Activated T-helper 9 cell treated with anti-CD3 and anti-CD28 coated beads, Interleukin-2, amount 50 U/mL, for 16 hours (primary cell): ENCODE results near the gene CDH15.
"Not testable (repeated sequence)": the region's sequence is repeated elsewhere in the genome, so short reads cannot be mapped to it uniquely, and the experiment has no call there.

ENCODE experiments used
- DNase-seq: peaks from one replicate; pipeline ENCODE4 v3.0.0-alpha.2; 2020; ENCODE audit warnings: low read depth

Gene CDH15

DNA sequence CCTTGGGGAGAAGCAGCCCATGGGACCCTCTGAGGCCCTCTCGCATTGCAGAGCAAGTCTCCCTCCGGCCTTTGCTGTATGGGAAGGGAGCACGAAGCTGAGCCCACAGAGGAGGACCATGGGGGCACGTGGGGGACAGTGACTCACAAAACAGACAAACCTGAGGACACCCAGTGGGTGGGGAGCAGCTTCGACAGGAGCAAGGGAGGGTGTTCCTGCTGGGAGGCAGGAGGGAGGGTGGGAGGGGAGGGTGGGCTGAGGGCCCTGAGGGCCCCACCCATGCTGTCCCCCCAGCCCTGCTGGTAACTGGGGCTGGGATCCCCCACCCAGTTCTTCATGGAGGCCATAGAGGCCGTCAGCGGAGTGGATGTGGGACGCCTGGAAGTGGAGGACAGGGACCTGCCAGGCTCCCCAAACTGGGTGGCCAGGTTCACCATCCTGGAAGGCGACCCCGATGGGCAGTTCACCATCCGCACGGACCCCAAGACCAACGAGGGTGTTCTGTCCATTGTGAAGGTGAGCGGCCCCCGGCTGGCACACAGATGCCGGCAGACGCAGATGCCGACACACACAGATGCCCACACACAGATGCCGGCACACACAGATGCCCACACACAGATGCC is 16.3 kb downstream of the CDH15 start:
- DNase-seq, result no peak

DNA sequence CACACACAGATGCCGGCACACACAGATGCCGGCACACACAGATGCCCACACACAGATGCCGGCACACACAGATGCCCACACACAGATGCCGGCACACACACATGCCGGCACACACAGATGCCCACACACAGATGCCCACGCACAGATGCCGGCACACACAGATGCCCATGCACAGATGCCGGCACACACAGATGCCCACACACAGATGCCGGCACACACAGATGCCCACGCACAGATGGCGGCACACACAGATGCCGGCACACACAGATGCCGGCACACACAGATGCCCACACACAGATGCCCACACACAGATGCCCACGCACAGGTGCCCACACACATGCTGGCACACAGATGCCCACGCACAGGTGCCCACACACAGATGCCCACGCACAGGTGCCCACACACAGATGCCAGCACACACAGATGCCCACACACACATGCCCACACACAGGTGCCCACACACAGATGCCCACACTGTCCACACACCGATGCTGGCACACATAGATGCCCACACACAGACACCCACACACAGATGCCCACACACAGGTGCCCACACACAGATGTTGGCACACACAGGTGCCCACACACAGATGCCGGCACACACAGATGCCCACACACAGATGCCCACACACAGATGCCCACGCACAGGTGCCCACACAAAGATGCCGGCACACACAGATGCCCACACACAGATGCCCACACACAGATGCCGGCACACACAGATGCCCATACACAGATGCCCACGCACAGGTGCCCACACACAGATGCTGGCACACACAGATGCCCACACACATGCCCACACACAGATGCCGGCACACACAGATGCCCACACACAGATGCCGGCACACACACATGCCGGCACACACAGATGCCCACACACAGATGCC is 17.2 kb downstream of the CDH15 start:
- not testable (repeated sequence) for DNase-seq

DNA sequence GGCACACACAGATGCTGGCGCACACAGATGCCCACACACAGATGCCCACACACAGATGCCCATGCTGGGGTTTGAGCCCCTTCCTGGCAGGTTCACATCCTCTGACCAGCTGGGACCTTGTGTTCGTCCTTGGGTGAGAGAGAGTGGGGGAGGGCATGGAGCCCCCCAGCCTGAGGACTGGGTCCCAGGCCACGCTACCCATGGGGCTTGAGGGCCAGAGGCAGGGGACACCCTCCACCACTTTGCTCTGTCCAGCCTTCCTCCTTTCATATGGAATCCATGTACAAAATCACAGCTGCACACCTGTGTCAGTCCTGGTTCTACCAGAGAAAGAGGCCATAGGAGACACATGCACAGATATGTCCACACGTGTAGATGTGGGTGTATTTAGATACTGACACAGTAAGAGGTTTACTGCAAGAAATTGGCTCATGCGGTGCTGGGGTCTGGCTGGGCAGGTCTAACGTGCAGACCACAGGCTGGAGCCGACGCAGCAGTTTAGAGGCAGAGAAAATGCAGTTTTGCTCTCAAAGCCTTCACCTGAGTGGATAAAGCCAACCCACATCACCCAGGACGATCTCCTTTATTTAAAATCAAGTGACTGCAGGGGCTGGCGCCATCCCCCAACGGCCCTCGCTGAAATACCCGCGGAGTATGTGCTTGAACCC is 17.9 kb downstream of the CDH15 start:
- DNase-seq, result no peak

DNA sequence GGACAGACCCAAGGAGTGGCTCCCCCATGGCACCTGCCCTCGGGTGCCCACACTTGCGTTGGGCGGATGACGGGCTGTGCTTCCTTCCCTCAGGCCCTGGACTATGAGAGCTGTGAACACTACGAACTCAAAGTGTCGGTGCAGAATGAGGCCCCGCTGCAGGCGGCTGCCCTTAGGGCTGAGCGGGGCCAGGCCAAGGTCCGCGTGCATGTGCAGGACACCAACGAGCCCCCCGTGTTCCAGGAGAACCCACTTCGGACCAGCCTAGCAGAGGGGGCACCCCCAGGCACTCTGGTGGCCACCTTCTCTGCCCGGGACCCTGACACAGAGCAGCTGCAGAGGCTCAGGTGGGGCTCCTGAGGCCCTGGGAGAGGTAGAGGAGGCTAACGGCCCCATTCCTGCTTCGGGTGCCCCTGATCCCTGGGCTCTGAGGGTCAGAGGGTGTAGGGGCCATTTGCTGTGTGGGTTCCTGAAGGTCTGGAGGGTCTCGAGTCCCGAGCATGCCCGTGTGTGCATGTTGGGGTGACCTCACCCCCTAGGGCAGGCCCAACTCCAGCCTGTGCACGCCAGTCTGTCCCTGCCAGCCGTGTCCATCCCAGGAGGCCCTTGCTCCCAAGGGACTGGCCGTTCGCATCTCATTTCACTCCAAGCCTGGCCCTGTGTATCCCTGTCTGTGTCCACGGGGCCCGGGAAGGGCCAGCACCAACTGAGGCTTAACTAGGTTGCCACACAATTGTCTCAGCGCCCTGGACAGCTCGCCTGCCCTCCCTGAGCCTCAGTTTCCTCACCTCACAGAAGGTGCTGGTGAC is 18.8 kb downstream of the CDH15 start:
- no peak for DNase-seq

DNA sequence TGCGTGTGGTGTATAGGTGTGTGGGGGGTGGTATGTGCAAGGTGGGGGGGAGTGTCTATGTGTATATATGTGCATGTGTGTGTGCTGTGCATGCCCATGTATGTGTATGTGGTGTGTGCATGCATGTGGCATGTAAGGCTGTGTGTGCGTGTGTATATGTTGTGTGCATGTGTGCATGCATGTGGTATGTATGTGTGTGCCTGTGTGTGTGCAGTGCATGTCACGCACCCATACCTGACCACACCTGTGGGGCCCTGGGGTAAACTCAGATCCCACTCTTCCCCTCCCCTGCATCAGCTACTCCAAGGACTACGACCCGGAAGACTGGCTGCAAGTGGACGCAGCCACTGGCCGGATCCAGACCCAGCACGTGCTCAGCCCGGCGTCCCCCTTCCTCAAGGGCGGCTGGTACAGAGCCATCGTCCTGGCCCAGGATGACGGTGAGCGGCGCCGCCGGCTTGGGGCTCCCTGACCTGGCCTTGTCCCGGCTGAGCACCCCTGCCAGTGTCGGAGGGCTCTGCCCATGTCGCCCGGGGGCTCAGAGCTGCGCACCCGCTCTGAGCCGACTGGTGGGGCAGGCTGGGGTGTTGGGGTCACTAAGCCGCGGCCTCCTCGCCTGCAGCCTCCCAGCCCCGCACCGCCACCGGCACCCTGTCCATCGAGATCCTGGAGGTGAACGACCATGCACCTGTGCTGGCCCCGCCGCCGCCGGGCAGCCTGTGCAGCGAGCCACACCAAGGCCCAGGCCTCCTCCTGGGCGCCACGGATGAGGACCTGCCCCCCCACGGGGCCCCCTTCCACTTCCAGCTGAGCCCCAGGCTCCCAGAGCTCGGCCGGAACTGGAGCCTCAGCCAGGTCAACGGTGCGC is 19.7 kb downstream of the CDH15 start:
- DNase-seq, result no peak

DNA sequence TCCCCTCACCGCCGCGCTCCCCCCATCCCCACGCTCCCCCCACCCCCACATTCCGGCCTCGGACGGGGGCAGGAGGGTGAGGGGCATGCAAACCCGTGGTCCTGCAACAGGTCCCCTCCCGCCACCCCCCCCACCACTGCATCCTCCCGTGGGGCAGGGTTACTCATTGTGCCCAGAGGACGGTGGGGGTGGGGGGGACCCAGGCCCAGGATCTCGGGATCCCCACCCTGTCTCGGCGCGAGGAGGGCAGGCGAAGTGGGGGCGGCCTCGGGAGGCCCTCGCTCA is 20.3 kb downstream of the CDH15 start:
- no peak for DNase-seq

DNA sequence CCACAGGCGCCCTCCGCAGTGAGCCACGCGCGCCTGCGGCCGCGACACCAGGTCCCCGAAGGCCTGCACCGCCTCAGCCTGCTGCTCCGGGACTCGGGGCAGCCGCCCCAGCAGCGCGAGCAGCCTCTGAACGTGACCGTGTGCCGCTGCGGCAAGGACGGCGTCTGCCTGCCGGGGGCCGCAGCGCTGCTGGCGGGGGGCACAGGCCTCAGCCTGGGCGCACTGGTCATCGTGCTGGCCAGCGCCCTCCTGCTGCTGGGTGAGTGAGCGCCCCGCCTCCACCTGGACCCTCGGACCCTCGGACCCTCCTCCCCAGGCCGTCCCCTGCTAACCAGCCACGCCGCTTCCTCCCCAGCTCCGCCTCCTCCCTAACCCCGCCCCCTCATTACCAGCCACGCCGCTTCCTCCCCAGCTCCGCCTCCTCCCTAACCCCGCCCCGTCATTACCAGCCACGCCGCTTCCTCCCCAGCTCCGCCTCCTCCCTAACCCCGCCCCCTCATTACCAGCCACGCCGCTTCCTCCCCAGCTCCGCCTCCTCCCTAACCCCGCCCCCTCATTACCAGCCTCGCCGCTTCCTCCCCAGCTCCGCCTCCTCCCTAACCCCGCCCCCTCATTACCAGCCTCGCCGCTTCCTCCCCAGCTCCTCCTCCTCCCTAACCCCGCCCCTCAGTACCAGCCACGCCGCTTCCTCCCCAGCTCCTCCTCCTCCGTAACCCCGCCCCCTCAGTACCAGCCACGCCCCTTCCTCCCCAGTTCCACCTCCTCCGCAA is 20.8 kb downstream of the CDH15 start:
- not testable (repeated sequence) for DNase-seq

DNA sequence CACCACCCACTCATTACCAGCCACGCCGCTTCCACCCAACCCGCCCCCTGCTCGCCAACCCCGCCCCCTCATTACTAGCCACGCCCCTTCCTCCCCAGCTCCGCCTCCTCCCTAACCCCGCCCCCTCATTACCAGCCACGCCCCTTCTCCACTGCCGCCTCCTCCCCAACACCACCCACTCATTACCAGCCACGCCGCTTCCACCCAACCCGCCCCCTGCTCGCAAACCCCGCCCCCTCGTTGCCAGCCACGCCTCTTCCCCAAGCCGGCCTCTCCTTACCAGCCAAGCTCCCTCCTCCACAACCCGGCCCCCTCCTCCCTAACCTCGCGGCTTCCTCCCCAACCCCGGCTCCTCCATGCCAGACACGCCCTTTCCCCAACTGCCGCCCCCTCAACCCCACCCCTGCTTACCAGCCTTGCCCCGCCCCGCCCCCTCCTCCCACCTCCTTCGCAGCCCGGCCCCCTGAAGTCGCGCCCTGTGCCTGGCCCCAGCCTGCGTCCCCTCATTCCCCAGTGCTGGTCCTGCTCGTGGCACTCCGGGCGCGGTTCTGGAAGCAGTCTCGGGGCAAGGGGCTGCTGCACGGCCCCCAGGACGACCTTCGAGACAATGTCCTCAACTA is 21.5 kb downstream of the CDH15 start:
- peak; percentile 69 for DNase-seq

DNA sequence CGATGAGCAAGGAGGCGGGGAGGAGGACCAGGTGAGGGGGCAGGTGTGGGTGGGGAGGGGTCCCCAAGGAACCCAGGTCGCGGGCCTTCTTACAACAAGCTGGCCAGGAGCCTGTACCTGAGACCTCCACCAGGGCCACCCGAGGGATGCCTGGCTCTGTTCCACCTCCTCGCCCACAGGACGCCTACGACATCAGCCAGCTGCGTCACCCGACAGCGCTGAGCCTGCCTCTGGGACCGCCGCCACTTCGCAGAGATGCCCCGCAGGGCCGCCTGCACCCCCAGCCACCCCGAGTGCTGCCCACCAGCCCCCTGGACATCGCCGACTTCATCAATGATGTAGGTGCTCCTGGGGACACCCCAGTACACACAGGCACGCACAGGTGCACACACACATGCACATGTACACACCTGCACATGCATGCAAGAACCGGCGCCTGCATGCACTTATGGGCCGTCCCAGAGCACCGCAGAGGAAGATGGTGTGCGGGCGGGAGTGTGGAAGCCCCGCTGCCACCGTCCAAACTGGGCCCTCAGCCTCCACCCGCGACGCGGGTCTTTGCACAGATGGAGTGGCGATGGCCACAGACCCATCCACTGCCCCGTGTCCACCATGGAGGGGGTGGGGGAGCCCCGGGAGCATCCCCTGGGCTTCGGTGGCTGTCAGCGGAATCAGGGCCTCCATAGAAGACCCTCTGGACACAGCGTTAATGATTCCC is 22.2 kb downstream of the CDH15 start:
- DNase-seq, result no peak

DNA sequence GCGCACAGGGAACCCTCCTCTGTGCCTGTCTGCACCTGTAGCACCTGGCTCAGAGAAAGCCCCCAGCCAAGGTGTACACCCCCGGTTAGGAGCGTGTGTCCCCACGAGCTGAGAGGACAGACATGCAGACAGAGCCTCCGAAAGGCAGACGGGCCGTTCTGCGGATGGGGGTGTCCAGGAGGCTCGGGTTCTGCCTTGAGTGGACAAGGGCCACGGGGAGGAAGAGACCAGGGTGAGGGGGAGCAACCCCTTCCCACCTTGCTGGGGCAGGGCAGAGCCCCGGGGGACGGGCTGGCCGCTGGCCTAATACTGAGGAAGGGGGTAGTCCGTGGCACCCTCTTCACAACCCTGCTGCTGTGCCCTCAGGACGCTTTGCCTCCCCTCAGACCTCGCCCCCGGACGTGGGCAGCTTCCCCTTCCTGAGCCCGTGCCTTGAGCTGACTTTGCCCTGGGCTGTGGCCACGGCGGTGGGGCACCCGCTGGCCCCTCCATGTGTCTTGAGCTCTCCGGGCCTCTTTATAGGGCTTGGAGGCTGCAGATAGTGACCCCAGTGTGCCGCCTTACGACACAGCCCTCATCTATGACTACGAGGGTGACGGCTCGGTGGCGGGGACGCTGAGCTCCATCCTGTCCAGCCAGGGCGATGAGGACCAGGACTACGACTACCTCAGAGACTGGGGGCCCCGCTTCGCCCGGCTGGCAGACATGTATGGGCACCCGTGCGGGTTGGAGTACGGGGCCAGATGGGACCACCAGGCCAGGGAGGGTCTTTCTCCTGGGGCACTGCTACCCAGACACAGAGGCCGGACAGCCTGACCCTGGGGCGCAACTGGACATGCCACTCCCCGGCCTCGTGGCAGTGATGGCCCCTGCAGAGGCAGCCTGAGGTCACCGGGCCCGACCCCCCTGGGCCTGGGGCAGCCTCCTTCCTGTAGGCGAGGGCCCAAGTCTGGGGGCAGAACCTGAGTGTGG is 23.1 kb downstream of the CDH15 start:
- DNase-seq, result no peak

DNA sequence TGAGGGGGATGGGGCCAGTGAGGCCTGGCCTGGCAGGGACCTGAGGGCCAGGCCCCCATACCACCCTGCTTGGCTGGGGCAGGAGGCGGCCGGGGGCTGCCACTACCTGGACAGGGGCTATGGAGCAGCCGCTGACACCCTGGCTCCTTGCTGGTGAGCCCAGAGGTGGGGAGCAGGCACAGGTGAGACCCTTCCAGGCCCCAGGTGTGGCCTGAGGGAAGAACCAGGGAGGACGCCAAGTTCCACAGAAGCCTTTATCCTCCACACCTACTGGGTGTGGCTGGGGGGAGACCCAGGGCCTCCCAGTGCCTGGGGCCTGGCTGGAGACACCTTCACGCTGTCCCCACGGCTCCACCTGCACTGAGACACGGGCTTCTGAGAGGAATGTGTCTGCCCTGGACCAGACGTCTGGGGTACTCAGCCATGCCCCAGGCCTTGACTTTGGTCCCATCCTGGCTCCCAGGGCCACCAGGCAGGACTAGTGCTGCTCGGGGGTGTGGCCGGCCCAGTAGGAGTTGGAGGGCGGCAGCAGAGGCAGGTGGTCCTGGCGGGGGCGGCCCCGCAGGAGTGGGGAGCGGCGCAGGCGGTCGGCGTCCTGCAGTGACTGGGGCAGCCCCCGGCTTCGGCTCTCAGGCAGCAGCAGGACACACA is 24.1 kb downstream of the CDH15 start:
- no peak for DNase-seq

DNA sequence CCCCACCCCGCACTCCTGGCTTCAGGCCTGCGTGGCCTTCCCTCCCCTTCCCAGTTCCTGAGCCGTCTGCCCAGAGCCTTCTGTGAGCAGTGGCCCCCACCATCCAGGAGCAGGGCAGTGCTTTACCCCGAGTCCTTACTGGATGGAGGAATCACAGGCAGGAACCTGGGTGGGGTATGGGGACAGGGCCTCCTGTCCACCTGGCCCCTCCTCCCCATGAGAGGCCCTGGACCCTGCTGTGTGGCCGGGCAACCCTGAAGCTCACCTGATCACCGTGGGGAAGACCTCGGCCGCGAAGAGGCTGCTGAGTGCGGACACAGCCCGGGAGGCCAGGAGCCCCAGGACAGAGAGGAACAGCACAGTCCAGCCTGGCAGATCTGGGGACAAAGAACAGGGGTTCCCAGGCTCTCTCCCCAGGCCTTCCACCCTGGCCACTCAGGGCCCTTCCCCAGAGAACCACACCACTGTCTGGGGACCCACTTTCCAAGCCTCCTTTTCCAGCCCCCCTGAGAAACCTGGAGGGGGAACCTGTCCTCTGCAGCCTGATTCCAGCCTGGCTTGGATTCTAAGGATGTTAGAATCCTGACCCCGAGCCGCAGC is 25.6 kb downstream of the CDH15 start:
- DNase-seq, result no peak

DNA sequence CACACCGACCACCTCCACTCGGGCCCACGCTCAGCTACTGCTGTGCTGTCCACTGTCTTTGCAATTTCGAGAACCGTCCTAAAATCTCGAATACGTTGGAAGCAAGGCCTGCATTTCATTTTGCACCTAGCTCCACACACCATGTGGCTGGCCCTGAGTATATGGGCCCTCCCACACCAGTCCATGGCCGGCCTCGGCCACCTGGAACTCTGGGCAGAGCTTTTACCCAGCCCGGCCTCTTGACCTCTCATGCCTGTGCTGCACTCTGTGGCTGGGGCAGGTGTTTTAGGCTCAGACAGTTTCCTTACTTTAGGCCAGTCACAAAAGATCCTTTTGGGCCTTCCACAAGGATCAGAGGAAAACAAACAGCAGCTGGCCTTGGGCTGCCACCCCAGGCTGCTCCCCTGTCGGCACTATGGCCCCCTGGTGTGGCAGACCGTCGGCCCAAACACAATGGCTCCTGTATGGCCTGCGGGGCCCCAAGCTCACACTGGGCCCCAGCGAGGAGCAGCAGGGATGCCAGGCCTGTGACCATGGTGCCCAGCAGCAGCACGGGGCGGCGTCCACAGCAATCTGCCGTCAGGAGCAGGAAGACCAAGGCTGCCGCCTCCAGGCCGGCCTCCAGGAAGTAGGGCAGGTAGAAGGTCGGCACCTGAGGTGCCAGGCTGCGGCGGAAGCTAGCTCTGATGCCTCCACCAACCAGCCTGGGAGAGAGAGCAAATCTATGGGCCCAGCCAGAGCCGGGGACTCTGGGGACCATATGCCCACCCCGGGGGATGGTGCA is 26.3 kb downstream of the CDH15 start:
- no peak for DNase-seq

DNA sequence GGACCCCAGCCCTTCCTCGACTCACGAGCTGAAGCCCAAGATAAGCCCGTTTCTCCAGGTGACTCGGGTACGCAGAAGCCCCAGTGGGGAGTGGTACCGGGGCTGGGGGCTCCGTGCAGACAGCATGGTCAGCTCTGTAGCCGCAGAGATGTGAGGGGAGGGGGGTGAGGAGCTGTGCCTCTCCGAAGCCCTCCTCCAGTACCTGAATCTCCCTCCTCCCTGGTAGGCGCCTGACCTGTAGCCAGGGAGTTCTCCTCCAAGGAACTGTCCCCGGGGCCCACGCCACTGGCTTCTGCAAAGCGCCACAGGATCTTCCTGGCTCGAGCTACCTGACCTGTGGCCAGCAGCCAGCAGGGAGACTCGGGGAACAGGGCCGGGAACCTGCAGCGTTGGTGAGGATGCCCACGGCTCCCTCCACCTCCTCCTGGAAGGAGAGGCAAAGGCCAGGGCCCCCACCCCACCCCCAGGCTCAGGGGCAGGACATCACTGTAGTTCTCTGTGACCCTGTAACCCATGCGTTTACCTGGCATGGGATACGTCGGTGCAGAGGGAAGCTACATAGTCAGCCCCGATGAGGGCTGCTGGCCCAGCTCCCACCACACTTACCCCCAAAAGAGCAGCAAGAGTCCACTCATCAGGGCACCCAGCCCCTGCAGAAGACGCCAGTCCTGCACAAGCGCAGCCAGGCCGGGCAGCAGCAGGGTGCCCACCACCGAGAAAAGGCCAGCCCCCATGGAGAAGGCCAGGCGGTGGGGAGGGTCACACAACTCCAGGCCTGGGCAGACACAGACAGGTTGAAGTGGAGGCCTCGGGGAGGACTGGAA is 27.1 kb downstream of the CDH15 start:
- no peak for DNase-seq

DNA sequence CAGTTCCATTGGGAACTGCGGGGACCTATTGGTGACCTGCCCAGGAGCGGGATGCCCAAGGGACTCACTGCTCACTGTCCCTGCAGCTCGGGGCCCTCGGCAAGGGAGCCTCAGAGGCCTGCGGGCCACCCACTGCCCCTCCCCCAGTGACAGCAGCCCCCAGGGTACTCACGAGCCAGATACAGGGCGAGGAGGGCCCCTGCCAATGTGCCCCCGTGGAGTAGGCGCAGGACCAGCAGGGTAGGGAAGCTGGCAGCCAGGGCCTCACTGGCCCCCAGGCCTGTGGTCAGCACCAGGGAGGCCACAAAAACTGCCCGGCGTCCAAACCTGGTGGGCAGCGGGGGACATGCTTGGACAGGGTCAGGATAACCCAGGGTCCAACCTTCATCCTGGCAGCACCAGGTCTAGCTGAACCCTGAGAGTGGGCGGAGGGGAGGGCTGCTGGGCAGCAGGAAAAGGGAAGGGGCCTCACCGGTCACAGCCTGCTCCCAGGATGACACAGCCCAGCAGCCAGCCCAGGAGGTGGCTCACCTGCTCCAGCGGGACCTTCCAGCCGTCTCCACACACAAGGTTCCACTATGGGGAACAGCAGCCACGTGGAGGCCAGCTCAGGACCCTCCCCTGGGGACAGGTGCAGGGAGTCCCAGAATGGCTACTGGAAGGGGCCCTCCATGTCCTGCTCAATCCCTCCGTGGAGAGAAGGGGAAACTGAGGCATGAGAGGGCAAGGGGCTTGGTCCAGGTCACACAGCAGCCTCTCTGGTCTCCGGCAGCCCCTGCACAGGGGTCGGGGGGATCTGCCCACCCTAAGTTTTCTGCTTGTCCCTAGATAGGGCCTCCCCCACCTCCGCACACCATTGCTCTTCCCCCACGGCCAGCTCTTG is 27.9 kb downstream of the CDH15 start:
- no peak for DNase-seq
